CMK (cell line): Measurements from ENCODE around the gene DNAH1.

Experiments used
- DNase-seq: peaks from one replicate; pipeline ENCODE4 v3.0.0-alpha.2; 2010; ENCODE audit warnings: low read depth

The DNAH1 gene

GRCh38 chr3:52391096-52391495 lies 75.0 kb downstream of the DNAH1 start:
- DNase-seq: no peak

GRCh38 chr3:52392216-52392930 lies 76.3 kb downstream of the DNAH1 start:
- DNase-seq: no peak

- DNase-seq: no peak
Measured at GRCh38 chr3:52393131-52393807, 77.2 kb downstream of the DNAH1 start.

GRCh38 chr3:52393959-52394670 lies 78.0 kb downstream of the DNAH1 start:
- DNase-seq: no peak

DNA sequence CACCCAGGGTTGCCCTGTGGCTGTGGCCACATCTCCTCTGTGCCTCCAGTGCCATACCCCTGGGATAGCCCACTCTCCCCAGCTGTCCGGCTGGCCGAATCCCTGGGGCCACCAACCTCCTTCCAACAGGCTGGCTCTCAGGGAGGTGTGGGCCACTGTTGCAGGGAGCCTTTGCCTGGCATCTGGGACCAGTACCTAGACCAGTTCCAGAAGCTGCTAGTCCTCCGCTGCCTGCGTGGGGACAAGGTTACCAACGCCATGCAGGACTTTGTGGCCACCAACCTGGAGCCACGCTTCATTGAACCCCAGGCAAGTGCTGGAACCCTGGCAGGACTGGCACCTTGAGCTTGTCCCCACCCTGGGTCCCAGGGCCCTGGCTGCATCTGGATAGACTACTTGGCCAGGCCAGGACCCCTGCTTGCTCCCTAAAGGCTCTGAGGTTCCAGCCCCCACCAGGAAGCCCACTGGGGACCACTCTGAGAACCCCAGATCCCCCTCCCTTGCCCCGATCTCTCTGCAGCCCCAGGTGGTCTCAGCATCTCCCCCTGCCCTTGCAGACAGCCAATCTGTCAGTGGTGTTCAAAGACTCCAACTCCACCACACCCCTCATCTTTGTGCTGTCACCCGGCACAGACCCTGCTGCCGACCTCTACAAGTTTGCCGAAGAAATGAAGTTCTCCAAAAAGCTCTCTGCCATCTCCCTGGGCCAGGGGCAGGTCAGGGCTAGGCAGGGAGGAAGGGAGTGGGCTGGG lies 78.8 kb downstream of the DNAH1 start:
- DNase-seq: no peak

- no peak for DNase-seq
Measured at GRCh38 chr3:52395503-52395865, 79.4 kb downstream of the DNAH1 start.

DNA sequence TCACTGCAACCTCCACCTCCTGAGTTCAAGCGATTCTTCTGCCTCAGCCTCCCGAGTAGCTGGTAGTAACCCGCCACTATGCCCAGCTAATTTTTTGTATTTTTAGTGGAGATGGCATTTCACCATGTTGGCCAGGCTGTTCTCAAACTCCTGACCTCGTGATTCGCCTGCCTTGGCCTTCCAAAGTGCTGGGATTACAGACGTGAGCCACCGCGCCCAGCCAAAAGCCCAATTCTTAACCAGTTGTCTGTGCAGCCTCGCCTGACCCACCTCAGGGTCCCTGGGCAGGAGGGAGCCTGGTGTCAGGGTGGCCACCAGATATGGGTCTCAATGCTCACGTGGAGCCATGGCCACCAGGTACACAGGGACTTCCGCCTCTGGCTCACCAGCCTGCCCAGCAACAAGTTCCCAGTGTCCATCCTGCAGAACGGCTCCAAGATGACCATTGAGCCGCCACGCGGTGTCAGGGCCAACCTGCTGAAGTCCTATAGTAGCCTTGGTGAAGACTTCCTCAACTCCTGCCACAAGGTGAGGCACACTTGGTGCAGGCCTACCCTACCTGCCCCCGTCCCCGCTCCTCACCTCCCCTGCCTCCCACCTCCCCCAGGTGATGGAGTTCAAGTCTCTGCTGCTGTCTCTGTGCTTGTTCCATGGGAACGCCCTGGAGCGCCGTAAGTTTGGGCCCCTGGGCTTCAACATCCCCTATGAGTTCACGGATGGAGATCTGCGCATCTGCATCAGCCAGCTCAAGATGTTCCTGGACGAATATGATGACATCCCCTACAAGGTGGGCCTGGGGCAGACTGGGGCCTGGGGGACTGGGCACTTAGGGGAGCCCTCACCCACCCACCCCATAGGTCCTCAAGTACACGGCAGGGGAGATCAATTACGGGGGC lies 80.1 kb downstream of the DNAH1 start:
- DNase-seq: no peak

GRCh38 chr3:52396907-52397591 lies 80.9 kb downstream of the DNAH1 start:
- DNase-seq: no peak

DNA sequence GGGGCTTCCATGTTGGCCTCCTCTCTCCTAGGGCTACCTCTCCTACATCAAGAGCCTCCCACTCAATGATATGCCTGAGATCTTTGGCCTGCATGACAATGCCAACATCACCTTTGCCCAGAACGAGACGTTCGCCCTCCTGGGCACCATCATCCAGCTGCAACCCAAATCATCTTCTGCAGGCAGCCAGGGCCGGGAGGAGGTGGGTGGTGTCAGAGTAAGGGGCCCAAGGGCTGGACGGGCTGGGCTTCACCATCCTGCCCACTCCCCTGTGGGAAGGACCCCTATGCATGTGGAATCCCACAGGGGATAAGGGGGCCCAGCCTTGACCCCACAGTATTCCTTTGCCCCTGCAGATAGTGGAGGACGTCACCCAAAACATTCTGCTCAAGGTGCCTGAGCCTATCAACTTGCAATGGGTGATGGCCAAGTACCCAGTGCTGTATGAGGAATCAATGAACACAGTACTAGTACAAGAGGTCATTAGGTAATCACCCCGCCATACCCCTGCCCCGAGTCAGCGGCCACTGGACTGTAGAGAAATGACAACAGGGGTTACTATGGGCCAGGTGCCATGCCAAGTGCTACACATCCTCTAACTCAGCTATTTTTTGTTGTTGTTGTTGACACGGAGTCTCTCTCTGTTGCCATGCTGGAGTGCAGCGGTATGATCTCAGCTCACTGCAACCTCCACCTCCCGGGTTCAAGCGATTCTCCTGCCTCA lies 81.7 kb downstream of the DNAH1 start:
- no peak for DNase-seq

- no peak for DNase-seq
Measured at GRCh38 chr3:52398670-52399081, 82.6 kb downstream of the DNAH1 start.

DNA sequence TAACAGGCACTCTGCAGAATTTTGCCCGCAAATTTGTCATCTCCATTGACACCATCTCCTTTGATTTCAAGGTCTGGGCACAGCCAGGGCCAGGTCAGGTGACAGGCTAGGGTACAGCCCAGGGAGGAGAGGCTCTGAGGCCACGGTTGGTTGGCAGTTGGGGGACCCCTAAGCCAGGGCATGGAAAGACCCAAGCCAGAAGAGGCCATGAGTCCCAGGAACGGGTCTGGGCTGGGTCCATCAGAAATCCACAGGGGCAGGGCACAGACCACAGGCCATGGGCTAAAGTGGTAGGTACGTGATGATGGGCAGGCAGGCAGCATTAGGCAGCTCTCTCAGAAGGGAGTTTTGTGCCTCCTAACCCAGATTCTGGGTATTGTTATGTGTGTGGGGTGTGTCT lies 83.0 kb downstream of the DNAH1 start:
- no peak for DNase-seq

GRCh38 chr3:52399593-52399992 lies 83.5 kb downstream of the DNAH1 start:
- no peak for DNase-seq

GRCh38 chr3:52400275-52400793 lies 84.2 kb downstream of the DNAH1 start:
- no peak for DNase-seq

DNA sequence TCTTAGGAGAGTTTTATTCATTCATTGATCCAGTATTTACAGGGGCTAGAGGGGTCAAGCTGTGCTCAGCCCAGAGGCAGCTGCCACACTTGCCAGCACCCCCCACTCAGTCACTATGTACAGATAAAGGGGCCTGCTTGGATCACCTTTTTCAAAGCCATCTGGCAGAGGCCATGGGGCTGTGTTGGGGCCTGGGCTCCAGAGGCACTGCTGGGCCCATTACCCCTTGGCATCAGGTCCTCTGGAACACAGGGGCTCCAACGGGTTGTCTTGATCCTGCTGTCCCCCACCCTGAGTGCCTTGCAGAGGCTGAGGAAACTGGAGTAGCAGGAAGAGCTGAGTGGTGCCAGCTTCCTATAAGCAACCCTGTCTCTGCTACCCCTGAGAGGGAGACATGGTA lies 84.9 kb downstream of the DNAH1 start:
- DNase-seq: no peak

GRCh38 chr3:52401551-52401950 lies 85.4 kb downstream of the DNAH1 start:
- no peak for DNase-seq

GRCh38 chr3:52402101-52402521 lies 86.0 kb downstream of the DNAH1 start:
- DNase-seq: no peak

DNA sequence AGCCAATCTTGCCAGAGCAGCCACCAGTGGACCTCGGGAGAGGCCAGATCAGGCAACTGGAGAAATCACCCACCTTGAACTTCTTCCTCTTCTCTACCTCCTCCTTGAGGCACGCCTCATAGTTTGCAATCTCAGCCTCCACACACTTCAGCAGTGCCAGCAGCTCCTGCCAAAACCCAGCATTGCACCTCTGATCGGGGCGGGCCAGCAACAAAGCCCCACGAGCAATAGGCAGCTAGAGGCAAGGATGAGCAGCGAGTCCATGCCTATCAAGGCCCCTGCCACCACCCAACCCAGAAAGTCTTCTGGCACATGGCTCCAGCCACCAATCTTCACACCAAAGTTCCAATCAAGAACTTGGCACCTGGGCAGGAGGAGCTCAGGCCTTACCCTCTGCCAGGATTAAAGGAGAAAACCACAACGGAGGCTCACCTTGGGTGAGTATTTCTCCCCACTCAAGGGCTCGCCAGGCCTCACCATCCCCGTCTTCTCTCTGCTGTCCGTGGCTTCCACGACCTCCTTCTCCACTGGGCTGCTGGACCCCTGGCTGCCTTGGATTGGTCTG lies 86.7 kb downstream of the DNAH1 start:
- no peak for DNase-seq

DNA sequence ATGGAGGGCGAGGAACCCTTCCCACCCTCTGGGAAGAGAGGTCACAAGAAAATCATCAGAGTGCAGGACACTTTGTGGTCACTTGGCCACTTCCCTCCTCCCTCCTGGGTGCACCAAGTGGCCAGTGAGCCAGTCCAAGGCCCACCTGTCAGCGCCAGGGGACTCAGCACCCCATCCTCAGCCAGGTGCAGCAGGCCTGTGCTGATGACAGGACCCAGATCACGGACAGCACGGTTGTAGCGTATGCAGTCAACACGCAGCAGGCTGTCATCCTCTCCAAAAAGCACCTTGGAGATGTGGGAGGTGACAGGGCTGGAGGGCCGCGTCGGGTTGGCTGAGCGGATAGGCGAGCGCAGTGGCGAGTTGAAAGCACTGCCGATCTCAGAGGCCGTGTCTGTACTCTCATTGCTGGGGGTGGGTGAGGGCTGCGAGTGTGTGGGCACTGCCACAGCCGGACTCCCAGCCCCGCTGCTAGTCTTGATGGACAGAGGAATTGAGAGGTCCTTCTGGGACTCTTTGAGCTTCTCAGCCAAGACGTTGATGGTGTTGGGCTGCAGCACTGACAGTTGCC lies 87.2 kb downstream of the DNAH1 start:
- no peak for DNase-seq

DNA sequence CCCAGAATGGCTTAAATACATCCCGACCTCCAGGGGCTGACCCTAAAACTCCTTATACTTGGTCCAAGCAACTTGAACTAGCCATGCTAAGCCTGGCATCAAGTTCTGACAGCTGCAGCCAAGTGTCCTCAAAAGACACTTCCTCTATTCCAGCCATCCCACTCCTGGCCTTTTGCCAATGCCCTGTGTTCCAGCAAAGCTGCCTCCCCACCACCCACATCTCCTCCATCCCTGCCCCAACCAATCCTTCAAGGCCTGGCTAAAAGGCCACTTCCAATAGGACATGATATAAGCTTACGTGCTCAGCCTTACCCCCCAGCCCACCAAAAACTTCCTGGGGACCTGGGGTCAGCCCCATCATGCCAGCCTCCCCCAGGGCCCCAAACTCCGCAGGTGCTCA lies 87.8 kb downstream of the DNAH1 start:
- DNase-seq: no peak
